ENCODE results near the gene SERTM1. TPM values are rescaled to one million over a fixed set of nuclear protein-coding genes. Genes with fewer than 3 reads are reported as not detected.

SERTM1 gene
- total RNA-seq, 1 donor from 2014 or later, result 1.4 TPM

Other genes with a start within 250 kb of the SERTM1 start
- not detected for gene CCNA1, start 241.5 kb upstream of the SERTM1 start, total RNA-seq
- gene RFXAP, start 145.2 kb downstream of the SERTM1 start, total RNA-seq, result 1.7 TPM
- 2.6 TPM for gene SMAD9, start 246.2 kb downstream of the SERTM1 start, total RNA-seq